Gastrocnemius medialis (tissue), 4 donors: Measurements from ENCODE around the gene GRIN2C. TPM values are rescaled to one million over a fixed set of nuclear protein-coding genes. Genes with fewer than 3 reads are reported as not detected.

Experiments
- ATAC-seq, 2 donors: fragments of 150-250 bp; one replicate each; pipeline ENCODE4 v1.9.1; 2016
- DNase-seq, 2 donors: peaks; one replicate each; pipeline ENCODE4 v3.0.0-alpha.2; 2019
- H3K27ac ChIP-seq, 4 donors: fragments of 200-600 bp; sonication (generic); 1 replicate in 1 of 4; 2 replicates in 3 of 4; pipeline ENCODE4 v1.5.1; 2016 to 2018; ENCODE audit warnings: mild to moderate bottlenecking in 2 of 4, moderate library complexity in 1 of 4
- H3K27me3 ChIP-seq, 3 donors: fragments of 200-600 bp; sonication (generic) in 2 of 3; 1 replicate in 1 of 3; 2 replicates in 2 of 3; pipeline versions ENCODE4 v1.5.1 to v1.6.0; 2016 to 2019; ENCODE audit warnings: mild to moderate bottlenecking in 1 of 3, moderate library complexity in 1 of 3
- H3K36me3 ChIP-seq, 2 donors: fragments of 200-600 bp; sonication (generic) in 1 of 2; one replicate each; pipeline ENCODE4 v1.5.1; 2017 to 2018
- H3K4me1 ChIP-seq, 2 donors: fragments of 200-600 bp; sonication (generic) in 1 of 2; one replicate each; pipeline ENCODE4 v1.5.1; 2016 to 2017; ENCODE audit warnings: mild to moderate bottlenecking in 2 of 2
- H3K4me3 ChIP-seq, 4 donors: fragments of 200-600 bp; sonication (generic) in 3 of 4; 1 replicate in 1 of 4; 2 replicates in 3 of 4; pipeline ENCODE4 v1.5.1; 2016 to 2019; ENCODE audit warnings: mild to moderate bottlenecking in 2 of 4
- H3K9me3 ChIP-seq, 3 donors: fragments of 200-600 bp; sonication (generic) in 2 of 3; 1 replicate in 1 of 3; 2 replicates in 2 of 3; pipeline ENCODE4 v1.5.1; 2016 to 2019
- CTCF ChIP-seq, 5 experiments: fragments of 450-650 bp in 3 of 5; fragments of 200-600 bp in 2 of 5; sonication (generic) in 2 of 5; IDR thresholded peaks in 4 of 5; conservative IDR thresholded peaks in 1 of 5; 1 replicate in 4 of 5; 2 replicates in 1 of 5; pipeline ENCODE4 v1.5.1; 2016 to 2019; ENCODE audit warnings: antibody characterized with exemption in 5 of 5, mild to moderate bottlenecking in 3 of 5, moderate library complexity in 3 of 5
- POLR2A ChIP-seq, 2 donors: fragments of 450-650 bp; IDR thresholded peaks; one replicate each; pipeline ENCODE4 v1.6.1; 2017; ENCODE audit warnings: antibody characterized with exemption in 2 of 2, mild to moderate bottlenecking in 2 of 2, moderate library complexity in 2 of 2
- in situ Hi-C, 4 donors: fragments of 200-750 bp; cut with MboI; loops; one replicate each; pipeline versions ENCODE4 v1.15.0 to v1.8.0; 2017; ENCODE audit warnings: low sequenced_read_pairs in 4 of 4
- intact Hi-C: fragments of 100-400 bp; cut with DNase I; formaldehyde crosslinking; loops from one replicate; pipeline ENCODE4 v1.15.1; 2023; ENCODE audit warnings: low total_unique reads
- total RNA-seq, 4 donors: library from RNA; depleted of rRNA; stranded (reverse); fragments of >200 nt; gene quantifications; one replicate each; pipeline versions ENCODE4 v1.1.0 to v1.2.3, GENCODE V29; 2016

The GRIN2C gene
- total RNA-seq, 4 donors from 2014 or later: 1.2 to 1.5 TPM; not detected in 2

GRCh38 chr17:74890554-74890953 lies 30.9 kb upstream of the GRIN2C start:
- Histone ChIP-seq H3K4me1 (peaks cover 4 to 6% of the 10 kb centered on the region in 2 donors), H3K36me3 (no peaks in the 10 kb centered on the region), H3K4me3 (no peak overlapping the region), H3K27me3 (peaks cover 36 to 43% (median 40%) of the 10 kb centered on the region in 3 donors), H3K9me3 (no peaks in the 10 kb centered on the region), H3K27ac (no peak overlapping the region)
- ATAC-seq (no peak), DNase-seq (no peak)
- intact Hi-C loops (no loop called here), in situ Hi-C loops (no loop called here)
- no peak for TF ChIP-seq CTCF (IDR thresholded peaks at IDR 0.05 in 4 of 5, conservative IDR thresholded peaks at IDR 0.05 in 1 of 5)
- no peak for TF ChIP-seq POLR2A (IDR thresholded peaks at IDR 0.05)

- in situ Hi-C loops (no loop called here), intact Hi-C loops (no loop called here)
- Histone ChIP-seq H3K27ac (no peak overlapping the region), H3K9me3 (no peaks in the 10 kb centered on the region), H3K4me3 (no peak overlapping the region), H3K36me3 (no peaks in the 10 kb centered on the region), H3K27me3 (peaks cover 19 to 29% (median 22%) of the 10 kb centered on the region in 3 donors), H3K4me1 (peaks cover 3 to 5% of the 10 kb centered on the region in 2 donors)
- ATAC-seq (no peak), DNase-seq (no peak)
- TF ChIP-seq POLR2A (IDR thresholded peaks at IDR 0.05) (no peak), CTCF (IDR thresholded peaks at IDR 0.05 in 4 of 5, conservative IDR thresholded peaks at IDR 0.05 in 1 of 5) (no peak)
Observed at GRCh38 chr17:74888469-74888868, 28.8 kb upstream of the GRIN2C start.

- Histone ChIP-seq H3K36me3 (no peaks in the 10 kb centered on the region), H3K27ac (no peak overlapping the region), H3K27me3 (peaks cover 0 to 7% (median 4%) of the 10 kb centered on the region in 3 donors), H3K4me1 (no peaks in the 10 kb centered on the region), H3K4me3 (no peak overlapping the region), H3K9me3 (no peaks in the 10 kb centered on the region)
- DNase-seq (no peak), ATAC-seq (no peak)
- no peak for TF ChIP-seq POLR2A (IDR thresholded peaks at IDR 0.05)
- no peak for TF ChIP-seq CTCF (IDR thresholded peaks at IDR 0.05 in 4 of 5, conservative IDR thresholded peaks at IDR 0.05 in 1 of 5)
- intact Hi-C loops: no loop called here
- in situ Hi-C loops: no loop called here
Observed at GRCh38 chr17:74883241-74883745, 23.6 kb upstream of the GRIN2C start.

GRCh38 chr17:74882517-74883240 lies 23.0 kb upstream of the GRIN2C start:
- in situ Hi-C loops: no loop called here
- peaks cover 0 to 7% (median 4%) of the 10 kb centered on the region in 3 donors for H3K27me3 ChIP-seq
- intact Hi-C loops: no loop called here
- TF ChIP-seq CTCF (IDR thresholded peaks at IDR 0.05 in 4 of 5, conservative IDR thresholded peaks at IDR 0.05 in 1 of 5): no peak
- no peak for TF ChIP-seq POLR2A (IDR thresholded peaks at IDR 0.05)
- no peaks in the 10 kb centered on the region for H3K36me3 ChIP-seq
- no peaks in the 10 kb centered on the region for H3K4me1 ChIP-seq
- no peak overlapping the region for H3K27ac ChIP-seq
- ATAC-seq: no peak
- no peak overlapping the region for H3K4me3 ChIP-seq
- DNase-seq: no peak
- H3K9me3 ChIP-seq: no peaks in the 10 kb centered on the region
